ENCODE measurements around the gene CLSTN1. TPM values are rescaled to one million over a fixed set of nuclear protein-coding genes. Genes with fewer than 3 reads are reported as not detected.

CLSTN1 gene
- total and polyA plus RNA-seq, 2 donors (not counting 1 experiment from before 2014, with no cell fraction given): 34.9 to 81.4 TPM

- Mint-ChIP-seq H3K27ac (no peak overlapping the region), H3K27me3 (no peaks in the 10 kb centered on the region), H3K9me3 (ENCODE audit: insufficient read depth) (no peaks in the 10 kb centered on the region), H3K4me1 (peaks cover 4% of the 10 kb centered on the region), H3K4me3 (no peak overlapping the region)
- Histone ChIP-seq H3K27me3 (replicated peaks in 1 of 4; ENCODE audit: control extremely low read depth in 1 of 4, control insufficient read depth in 3 of 4, insufficient read depth in 4 of 4, low read length in 3 of 4) (no peaks in the 10 kb centered on the region), H3K36me3 (replicated peaks in 1 of 2; ENCODE audit: control extremely low read depth in 1 of 2, control insufficient read depth in 1 of 2, extremely low read depth in 1 of 2, insufficient read depth in 2 of 2, low read length in 1 of 2) (peaks cover 0 to 10% of the 10 kb centered on the region in 2 experiments), H3K4me2 (replicated peaks; ENCODE audit: low read depth, low read length, poor library complexity, severe bottlenecking) (no peak overlapping the region), H3K4me1 (ENCODE audit: control insufficient read depth in 2 of 2, insufficient read depth in 2 of 2, low read length in 2 of 2) (peaks cover 0 to 10% of the 10 kb centered on the region in 2 donors), H3K9me3 (ENCODE audit: control extremely low read depth in 1 of 3, control insufficient read depth in 2 of 3, insufficient read depth in 1 of 3, low read length in 2 of 3) (no peaks in the 10 kb centered on the region), H4K20me1 (ENCODE audit: control insufficient read depth, insufficient read depth, low read length, poor library complexity, severe bottlenecking) (no peaks in the 10 kb centered on the region), H3K9ac (ENCODE audit: low read length) (no peak overlapping the region), H3K79me2 (ENCODE audit: control insufficient read depth, insufficient read depth, low read length) (no peaks in the 10 kb centered on the region), H3K27ac (ENCODE audit: low read length in 2 of 2) (no peak overlapping the region), H3K4me3 (ENCODE audit: control extremely low read depth in 1 of 5, extremely low read depth in 1 of 5, insufficient read depth in 1 of 5, low read depth in 2 of 5, low read length in 4 of 5) (no peak overlapping the region), H2AFZ (ENCODE audit: insufficient read depth, low read depth, low read length, poor library complexity, severe bottlenecking) (no peak overlapping the region)
- ChIA-PET POLR2A (no interaction called here), CTCF (interaction anchor here (0.9 to 14.9 kb wide), 6 partner anchors 11 to 377 kb away, joined by 3 to 281 read pairs (median 18); partner anchors contain the start of genes LZIC and NMNAT1)
- DNase-seq: no peak
- no peak for ATAC-seq (ENCODE audit: low read depth)
- intact Hi-C loops (cut with micrococcal nuclease): no loop called here
- 86% methylated on average over 11 of the region's 11 CpGs for WGBS (ENCODE audit: insufficient coverage)
- no peak for TF ChIP-seq EZH2 (IDR thresholded peaks at IDR 0.05; ENCODE audit: borderline replicate concordance, insufficient read depth, low read depth, low read length, poor library complexity, severe bottlenecking)
- TF ChIP-seq CTCF (IDR thresholded peaks at IDR 0.05): no peak
These were observed 48.8 kb upstream of the CLSTN1 start for GRCh38 chr1:9872430-9873165.

- no peak for TF ChIP-seq CTCF (IDR thresholded peaks at IDR 0.05)
- TF ChIP-seq EZH2 (IDR thresholded peaks at IDR 0.05; ENCODE audit: borderline replicate concordance, insufficient read depth, low read depth, low read length, poor library complexity, severe bottlenecking): no peak
- no peak overlapping the region for H3K4me3 Mint-ChIP-seq
- Histone ChIP-seq H3K36me3 (replicated peaks in 1 of 2; ENCODE audit: control extremely low read depth in 1 of 2, control insufficient read depth in 1 of 2, extremely low read depth in 1 of 2, insufficient read depth in 2 of 2, low read length in 1 of 2) (peaks cover 0 to 10% of the 10 kb centered on the region in 2 experiments), H3K4me3 (ENCODE audit: control extremely low read depth in 1 of 5, extremely low read depth in 1 of 5, insufficient read depth in 1 of 5, low read depth in 2 of 5, low read length in 4 of 5) (no peak overlapping the region), H3K27ac (ENCODE audit: low read length in 2 of 2) (no peak overlapping the region), H3K9me3 (ENCODE audit: control extremely low read depth in 1 of 3, control insufficient read depth in 2 of 3, insufficient read depth in 1 of 3, low read length in 2 of 3) (no peaks in the 10 kb centered on the region), H3K4me2 (replicated peaks; ENCODE audit: low read depth, low read length, poor library complexity, severe bottlenecking) (no peak overlapping the region), H2AFZ (ENCODE audit: insufficient read depth, low read depth, low read length, poor library complexity, severe bottlenecking) (no peak overlapping the region), H3K9ac (ENCODE audit: low read length) (no peak overlapping the region), H3K4me1 (ENCODE audit: control insufficient read depth in 2 of 2, insufficient read depth in 2 of 2, low read length in 2 of 2) (peaks cover 0 to 16% of the 10 kb centered on the region in 2 donors), H4K20me1 (ENCODE audit: control insufficient read depth, insufficient read depth, low read length, poor library complexity, severe bottlenecking) (no peaks in the 10 kb centered on the region), H3K27me3 (replicated peaks in 1 of 4; ENCODE audit: control extremely low read depth in 1 of 4, control insufficient read depth in 3 of 4, insufficient read depth in 4 of 4, low read length in 3 of 4) (no peaks in the 10 kb centered on the region), H3K79me2 (ENCODE audit: control insufficient read depth, insufficient read depth, low read length) (peaks cover 6% of the 10 kb centered on the region)
- ATAC-seq (ENCODE audit: low read depth) (no peak), DNase-seq (no peak)
- no peaks in the 10 kb centered on the region for H3K27me3 Mint-ChIP-seq
- 96% methylated on average over 20 of the region's 20 CpGs for WGBS (ENCODE audit: insufficient coverage)
- peaks cover 5% of the 10 kb centered on the region for H3K4me1 Mint-ChIP-seq
- intact Hi-C loops (cut with micrococcal nuclease): no loop called here
- CTCF ChIA-PET: interaction anchor here (1.2 to 14.9 kb wide), 7 partner anchors 10 to 257 kb away, joined by 3 to 281 read pairs (median 19); partner anchors contain the start of genes LZIC and NMNAT1
- no peaks in the 10 kb centered on the region for H3K9me3 Mint-ChIP-seq (ENCODE audit: insufficient read depth)
- POLR2A ChIA-PET: no interaction called here
- H3K27ac Mint-ChIP-seq: no peak overlapping the region
These were observed 48.1 kb upstream of the CLSTN1 start for GRCh38 chr1:9871707-9872425.

All from B cell (primary cell).